Parathyroid adenoma (tissue), 2 donors: ENCODE measurements around the gene LIMK2.

Source experiments
- H2AFZ ChIP-seq: fragments of 300-600 bp; sonication (generic); one replicate; pipeline ENCODE4 v1.7.0; 2017; ENCODE audit warnings: antibody characterized with exemption, mild to moderate bottlenecking
- H3K27ac ChIP-seq: fragments of 300-600 bp; sonication (generic); one replicate; pipeline ENCODE4 v1.7.0; 2017
- H3K27me3 ChIP-seq: fragments of 300-600 bp; sonication (generic); one replicate; pipeline ENCODE4 v1.7.0; 2017; ENCODE audit warnings: low read length; ENCODE audit not compliant: control insufficient read depth, insufficient read depth
- H3K36me3 ChIP-seq: fragments of 300-600 bp; sonication (generic); one replicate; pipeline ENCODE4 v1.7.0; 2017; ENCODE audit warnings: low read length; ENCODE audit not compliant: control insufficient read depth, insufficient read depth
- H3K4me1 ChIP-seq: fragments of 300-600 bp; sonication (generic); one replicate; pipeline ENCODE4 v1.7.0; 2017; ENCODE audit warnings: control low read depth
- H3K4me2 ChIP-seq: fragments of 300-600 bp; sonication (generic); one replicate; pipeline ENCODE4 v1.7.0; 2017; ENCODE audit warnings: low read length
- H3K4me3 ChIP-seq: fragments of 300-600 bp; sonication (generic); one replicate; pipeline ENCODE4 v1.7.0; 2017; ENCODE audit warnings: low read depth, low read length
- H3K79me2 ChIP-seq: fragments of 300-600 bp; sonication (generic); one replicate; pipeline ENCODE4 v1.7.0; 2017; ENCODE audit warnings: control low read depth
- H3K9ac ChIP-seq: fragments of 300-600 bp; sonication (generic); one replicate; pipeline ENCODE4 v1.7.0; 2017; ENCODE audit warnings: mild to moderate bottlenecking
- H3K9me3 ChIP-seq: fragments of 300-600 bp; sonication (generic); one replicate; pipeline ENCODE4 v1.7.0; 2017; ENCODE audit warnings: low read length; ENCODE audit not compliant: control insufficient read depth
- CTCF ChIP-seq: fragments of 300-600 bp; sonication (generic); IDR thresholded peaks from one replicate; pipeline ENCODE4 v1.7.0; 2017; ENCODE audit warnings: antibody characterized with exemption, mild to moderate bottlenecking
- donor health status: primary hyperparathyroidism.

Gene LIMK2

DNA sequence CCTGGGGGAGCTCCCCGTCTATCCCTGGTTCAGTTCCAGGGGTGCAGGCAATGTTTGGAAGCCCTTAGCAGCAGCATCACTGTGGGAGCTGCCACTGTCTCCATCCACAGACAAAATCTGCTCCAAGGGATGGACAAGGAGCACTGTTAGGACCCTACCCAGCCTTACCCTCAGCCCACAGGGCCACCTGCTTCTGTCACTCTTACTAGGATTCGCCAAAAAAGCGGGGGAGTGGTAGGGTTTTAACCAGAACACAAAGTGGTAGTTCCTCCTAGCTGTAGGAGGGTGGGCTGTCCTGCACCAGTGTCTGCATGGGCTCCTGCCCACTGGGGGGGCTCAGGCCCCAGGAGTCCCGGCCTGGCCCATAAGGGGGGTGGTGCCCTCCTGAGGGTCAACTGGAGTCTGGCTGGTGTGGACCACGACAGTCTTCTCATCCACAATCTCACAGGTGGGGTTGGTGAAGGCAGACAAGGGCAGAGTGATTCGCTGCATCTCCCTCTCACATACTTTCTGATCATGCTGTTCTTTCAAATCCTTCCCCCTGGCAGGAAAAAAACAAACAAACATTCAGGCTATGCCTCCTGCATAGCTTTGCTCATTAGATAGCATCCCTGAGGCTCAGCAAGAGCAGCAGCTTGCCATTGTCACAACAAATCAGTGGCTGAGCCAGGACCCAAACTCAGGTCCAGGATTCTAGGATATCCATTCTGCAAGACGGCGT is 70.8 kb downstream of the LIMK2 start:
- no peak overlapping the region for H3K9ac ChIP-seq
- H3K9me3 ChIP-seq = no peaks in the 10 kb centered on the region
- H3K36me3 ChIP-seq = no peaks in the 10 kb centered on the region
- peaks cover 3% of the 10 kb centered on the region for H3K4me1 ChIP-seq
- H2AFZ ChIP-seq = no peak overlapping the region
- H3K4me3 ChIP-seq = no peak overlapping the region
- H3K4me2 ChIP-seq = no peak overlapping the region
- H3K27ac ChIP-seq = no peak overlapping the region
- TF ChIP-seq CTCF = no peak
- H3K27me3 ChIP-seq = no peaks in the 10 kb centered on the region
- no peaks in the 10 kb centered on the region for H3K79me2 ChIP-seq

GRCh38 chr22:31284281-31285155 is 72.4 kb downstream of the LIMK2 start:
- H3K27ac ChIP-seq = no peak overlapping the region
- H3K9ac ChIP-seq = no peak overlapping the region
- no peaks in the 10 kb centered on the region for H3K79me2 ChIP-seq
- no peaks in the 10 kb centered on the region for H3K9me3 ChIP-seq
- H3K36me3 ChIP-seq = no peaks in the 10 kb centered on the region
- TF ChIP-seq CTCF = no peak
- no peak overlapping the region for H2AFZ ChIP-seq
- H3K4me1 ChIP-seq = peaks cover 3% of the 10 kb centered on the region
- H3K4me2 ChIP-seq = no peak overlapping the region
- H3K4me3 ChIP-seq = no peak overlapping the region
- no peaks in the 10 kb centered on the region for H3K27me3 ChIP-seq

DNA sequence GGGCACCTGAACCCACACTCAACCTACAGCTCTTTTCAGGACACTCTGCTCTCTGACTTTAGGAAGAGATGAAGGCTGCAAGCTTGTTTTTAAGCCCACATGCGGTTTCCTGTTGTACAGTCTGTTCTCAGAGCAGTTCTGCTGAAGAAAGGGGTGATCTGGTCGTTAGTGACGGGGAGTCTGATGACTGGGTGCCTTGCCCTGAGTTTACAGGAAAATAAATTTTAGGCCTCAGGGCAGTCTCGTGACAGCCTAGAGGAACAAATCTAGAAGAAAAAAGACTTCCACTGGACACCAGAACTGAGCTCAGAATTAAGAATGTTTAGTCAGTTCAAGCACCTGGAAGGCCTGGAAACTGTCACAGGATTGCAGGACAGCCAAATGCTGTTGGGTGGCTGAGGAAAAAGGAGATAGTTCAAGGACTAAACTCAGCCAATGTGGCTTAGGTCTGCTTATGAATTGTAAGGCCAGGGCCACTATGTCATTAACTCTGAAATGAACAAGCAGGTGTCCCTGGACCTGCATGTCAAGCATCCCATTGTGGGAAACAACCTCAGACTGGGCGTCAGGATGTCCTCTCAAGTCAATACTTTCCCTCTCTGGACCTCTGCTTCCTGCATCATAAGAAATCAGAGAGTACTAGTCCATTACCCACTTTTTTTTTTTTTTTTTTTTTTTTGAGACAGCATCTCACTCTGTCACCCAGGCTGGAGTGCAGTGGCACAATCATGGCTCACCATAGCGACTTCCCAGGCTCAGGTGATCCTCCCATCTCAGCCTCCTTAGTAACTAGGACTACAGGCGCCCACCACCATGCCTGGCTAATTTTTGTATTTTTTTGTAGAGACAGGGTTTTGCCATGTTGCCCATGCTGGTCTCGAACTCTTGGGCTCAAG is 74.5 kb downstream of the LIMK2 start:
- Histone ChIP-seq H3K36me3 (no peaks in the 10 kb centered on the region), H3K4me2 (no peak overlapping the region), H2AFZ (no peak overlapping the region), H3K79me2 (no peaks in the 10 kb centered on the region), H3K9me3 (no peaks in the 10 kb centered on the region), H3K4me1 (peaks cover under 1% of the 10 kb centered on the region), H3K9ac (no peak overlapping the region), H3K4me3 (no peak overlapping the region), H3K27ac (no peak overlapping the region), H3K27me3 (no peaks in the 10 kb centered on the region)
- no peak for TF ChIP-seq CTCF

DNA sequence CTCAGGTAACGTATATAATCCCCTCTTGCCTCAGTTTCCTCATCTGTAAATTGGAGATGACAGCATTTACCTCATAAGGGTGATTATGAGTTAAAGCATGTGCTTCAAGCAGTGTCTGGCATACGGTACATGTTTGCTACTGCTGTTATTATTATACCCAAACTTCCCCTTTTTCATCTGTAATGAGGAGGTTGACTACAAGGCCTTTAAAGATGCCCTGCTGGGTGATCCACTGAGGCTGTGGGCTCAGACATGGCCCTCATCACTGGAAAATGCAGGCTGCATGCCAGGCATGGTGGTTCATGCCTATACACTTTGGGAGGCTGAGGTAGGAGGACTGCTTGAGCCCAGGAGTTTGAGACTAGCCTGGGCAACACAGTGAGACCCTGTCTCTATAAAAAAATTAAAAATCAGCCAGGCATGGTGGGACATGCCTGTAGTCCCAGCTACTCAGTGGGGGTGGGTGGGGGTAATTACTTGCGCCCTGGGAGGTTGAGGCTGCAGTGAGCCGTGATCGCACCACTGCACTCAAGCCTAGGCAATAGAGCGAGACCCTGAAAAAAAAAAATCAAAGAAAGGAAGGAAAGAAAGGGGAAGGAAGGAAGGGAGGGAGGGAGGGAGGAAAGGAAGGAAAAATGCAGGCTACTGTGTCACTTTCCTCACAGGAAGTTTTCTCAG is 75.9 kb downstream of the LIMK2 start:
- no peaks in the 10 kb centered on the region for H3K4me1 ChIP-seq
- H3K36me3 ChIP-seq = no peaks in the 10 kb centered on the region
- H3K4me2 ChIP-seq = no peak overlapping the region
- no peak for TF ChIP-seq CTCF
- no peak overlapping the region for H3K4me3 ChIP-seq
- no peak overlapping the region for H3K27ac ChIP-seq
- no peaks in the 10 kb centered on the region for H3K27me3 ChIP-seq
- H3K9me3 ChIP-seq = no peaks in the 10 kb centered on the region
- H3K9ac ChIP-seq = no peak overlapping the region
- no peaks in the 10 kb centered on the region for H3K79me2 ChIP-seq
- H2AFZ ChIP-seq = no peak overlapping the region
